NAMALWA (cell line): Measurements from ENCODE around the gene ERCC4.

Experiments used
- DNase-seq: peaks from one replicate; pipeline ENCODE4 v3.0.0-alpha.2; 2015; ENCODE audit warnings: low spot score

ERCC4 gene

GRCh38 chr16:13994239-13995106 lies 74.5 kb downstream of the ERCC4 start:
- no peak for DNase-seq

DNA sequence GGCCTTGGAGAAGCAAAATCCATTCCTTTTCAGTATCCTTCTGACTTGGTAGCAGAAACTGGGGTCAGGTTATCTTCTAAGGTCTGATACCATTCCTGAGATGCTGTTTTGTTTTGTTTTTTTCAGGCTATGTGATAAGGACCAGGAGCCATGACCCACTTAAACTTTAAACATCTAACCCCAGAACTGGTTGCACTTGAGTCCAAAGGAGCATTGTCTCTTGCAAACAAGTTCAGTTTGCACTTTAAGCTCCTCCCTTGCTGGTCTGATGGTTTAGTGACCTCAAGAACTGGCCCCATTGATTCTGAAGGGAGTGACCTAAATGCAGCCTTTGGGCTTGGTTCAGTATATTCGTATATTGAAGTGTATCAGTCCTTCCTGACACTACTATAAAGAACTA lies 75.2 kb downstream of the ERCC4 start:
- no peak for DNase-seq

- DNase-seq, result no peak
Measured at GRCh38 chr16:13996778-13997288, 76.9 kb downstream of the ERCC4 start.

DNA sequence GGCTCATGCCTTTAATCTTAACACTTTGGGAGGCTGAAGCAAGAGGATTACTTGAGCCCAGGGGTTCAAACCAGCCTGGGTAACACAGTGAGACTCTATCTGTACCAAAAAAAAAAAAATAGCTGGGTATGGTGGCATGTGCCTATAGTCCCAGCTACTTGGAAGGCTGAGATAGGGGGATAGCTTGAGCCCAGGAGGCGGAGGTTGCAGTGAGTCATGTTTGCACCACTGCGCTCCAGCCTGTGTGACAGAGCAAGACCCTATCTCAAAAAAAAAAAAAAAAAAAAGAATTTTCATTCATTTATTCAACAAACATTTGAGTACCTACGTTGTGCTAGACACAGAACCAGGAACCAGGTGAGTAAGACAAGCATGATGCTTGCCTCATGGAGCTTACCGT lies 77.6 kb downstream of the ERCC4 start:
- no peak for DNase-seq

DNA sequence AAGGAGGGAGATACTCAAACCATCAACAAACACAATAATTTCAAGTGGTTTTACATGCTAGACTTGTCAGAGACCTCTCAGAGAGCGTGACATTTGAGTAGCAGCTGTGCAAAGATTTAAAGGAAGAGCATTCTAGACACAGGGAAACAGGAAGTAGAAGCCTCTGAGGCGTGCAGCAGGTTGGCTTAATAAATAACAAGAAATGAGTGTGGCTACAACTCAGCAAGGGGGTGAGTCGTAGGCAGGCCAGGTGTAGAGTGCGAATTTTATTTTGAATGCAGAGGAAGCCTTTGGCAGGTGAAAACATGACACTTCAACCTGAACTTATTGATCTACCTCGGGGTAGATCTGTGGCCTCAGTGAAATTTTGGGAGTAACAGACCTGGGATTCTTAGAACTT lies 78.0 kb downstream of the ERCC4 start:
- peak; percentile 85 for DNase-seq

DNA sequence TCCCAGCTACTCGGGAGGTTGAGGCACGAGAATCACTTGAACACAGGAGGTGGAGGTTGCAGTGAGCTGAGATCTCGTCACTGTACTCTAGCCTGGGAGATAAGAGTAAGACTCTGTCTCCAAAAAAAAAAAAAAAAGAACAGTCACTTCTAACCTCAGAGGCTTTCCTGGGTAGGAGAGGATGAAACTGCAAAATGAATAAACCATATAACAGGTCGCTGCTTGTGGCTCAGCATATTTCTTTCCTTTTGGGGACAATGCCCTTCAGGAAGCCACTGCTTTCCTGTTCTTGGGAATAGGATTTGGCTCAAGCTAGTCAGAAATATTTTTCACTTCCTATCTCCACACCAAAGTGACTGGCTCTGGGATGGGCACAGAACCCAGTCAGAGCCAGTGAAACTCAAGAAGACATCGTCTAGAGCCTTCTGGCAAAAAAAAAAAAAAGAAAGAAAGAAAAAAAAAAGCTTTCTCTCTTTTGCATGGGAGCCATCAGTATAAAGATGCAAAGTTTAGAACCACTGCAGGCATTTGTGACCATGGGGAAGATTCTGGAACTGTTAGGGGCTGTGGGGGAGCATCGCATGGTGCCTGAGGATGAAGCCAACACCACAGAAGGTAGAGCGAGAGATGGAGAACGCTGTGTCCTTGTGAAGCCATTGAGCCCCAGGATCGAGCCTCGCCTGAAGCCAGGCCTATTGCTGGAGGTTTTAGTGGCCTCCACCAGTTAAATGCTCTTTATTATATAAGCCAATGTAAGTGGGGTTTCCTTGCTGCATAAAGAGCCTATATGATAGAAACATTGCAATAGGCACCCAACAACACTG lies 79.3 kb downstream of the ERCC4 start:
- peak; percentile 25 for DNase-seq

GRCh38 chr16:13999895-14000425 lies 80.0 kb downstream of the ERCC4 start:
- DNase-seq, result no peak

DNA sequence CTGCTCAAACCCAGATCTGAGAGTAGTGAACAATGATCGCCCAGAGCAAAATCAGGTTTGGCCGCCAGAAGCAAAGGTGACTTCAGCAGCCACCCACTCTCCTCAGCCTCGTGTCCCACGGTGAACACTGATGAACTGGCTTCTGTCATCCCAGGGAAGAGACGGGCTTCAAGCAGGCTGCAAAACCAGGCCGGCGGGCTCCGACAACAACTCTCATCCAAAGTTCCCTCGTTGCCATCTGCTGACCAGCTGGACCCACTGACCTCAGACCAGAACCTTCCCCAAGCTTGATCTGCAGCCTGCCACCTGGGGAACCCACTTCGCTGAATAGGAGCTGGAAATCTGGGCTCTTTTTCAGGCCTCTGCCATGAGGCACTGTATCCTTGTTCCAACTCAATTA lies 81.6 kb downstream of the ERCC4 start:
- DNase-seq, result no peak
